ENCODE measurements around the gene SMARCD3.

The SMARCD3 gene

DNA sequence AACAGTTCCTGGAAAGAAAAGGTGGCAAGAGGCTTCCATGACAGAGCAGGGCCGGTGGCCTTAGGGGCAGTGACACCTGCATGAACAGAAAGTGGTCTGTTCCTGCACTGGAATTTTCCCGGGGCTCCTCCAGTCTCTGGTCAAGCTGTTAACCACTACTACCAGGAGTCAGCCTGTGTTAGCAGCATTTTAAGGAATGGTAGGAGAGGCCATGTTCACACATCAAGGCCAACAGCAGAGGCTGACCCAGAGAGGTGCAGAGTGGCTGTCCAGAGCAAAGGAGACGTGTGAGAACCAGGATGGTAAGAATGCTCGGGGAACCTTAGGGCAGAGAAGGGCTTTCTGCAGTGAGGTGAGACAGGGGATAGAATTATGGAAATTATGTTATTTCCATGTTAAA lies 46.7 kb downstream of the SMARCD3 start:
- Histone ChIP-seq H3K27ac (no peak overlapping the region), H3K4me1 (peaks cover 0 to 11% (median 4%) of the 10 kb centered on the region in 10 experiments; a peak in 14 of 20 replicates), H3K4me3 (no peak overlapping the region), H3K9me3 (replicated peaks in 1 of 11) (no peaks in the 10 kb centered on the region), H4K20me1 (peaks cover 0 to 8% (median 0%) of the 10 kb centered on the region in 11 experiments; a peak in 2 of 22 replicates), H3K36me3 (no peaks in the 10 kb centered on the region), H3K27me3 (peaks cover 8 to 50% (median 33%) of the 10 kb centered on the region in 11 experiments; a peak in 17 of 22 replicates), H3K9ac (no peak overlapping the region), H3K4me2 (no peak overlapping the region)
- no peak for TF ChIP-seq Cebpa-rat (IDR thresholded peaks at IDR 0.05)

DNA sequence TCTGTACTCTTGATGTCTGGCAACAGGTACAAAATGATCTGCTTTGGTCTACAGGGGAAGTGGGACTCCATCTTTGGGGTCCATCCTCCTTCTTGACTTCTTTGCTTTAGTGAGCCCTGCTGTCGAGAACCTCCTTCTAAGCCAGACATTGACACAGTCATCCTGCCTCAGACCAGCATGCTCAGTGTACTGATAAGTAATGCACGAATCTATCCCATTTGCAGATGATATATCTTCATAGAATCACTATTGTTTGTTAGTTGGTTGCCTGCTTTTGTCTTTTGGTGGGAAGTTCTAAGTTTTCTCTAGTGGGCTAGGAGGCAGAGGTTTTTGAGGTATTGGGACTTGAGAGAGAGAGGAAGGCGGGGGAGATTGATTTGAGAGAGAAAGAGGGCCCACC lies 47.1 kb downstream of the SMARCD3 start:
- Histone ChIP-seq H3K4me1 (peaks cover 0 to 7% (median under 1%) of the 10 kb centered on the region in 10 experiments; a peak in 5 of 20 replicates), H3K9ac (no peak overlapping the region), H3K27me3 (peaks cover 12 to 54% (median 37%) of the 10 kb centered on the region in 11 experiments; a peak in 19 of 22 replicates), H3K36me3 (no peaks in the 10 kb centered on the region), H4K20me1 (peaks cover 0 to 6% (median 0%) of the 10 kb centered on the region in 11 experiments; a peak in 2 of 22 replicates), H3K4me2 (no peak overlapping the region), H3K27ac (no peak overlapping the region), H3K9me3 (replicated peaks in 1 of 11) (no peaks in the 10 kb centered on the region), H3K4me3 (no peak overlapping the region)
- TF ChIP-seq Cebpa-rat (IDR thresholded peaks at IDR 0.05): no peak

- Histone ChIP-seq H3K36me3 (no peaks in the 10 kb centered on the region), H3K27ac (no peak overlapping the region), H4K20me1 (peaks cover 0 to 9% (median 0%) of the 10 kb centered on the region in 11 experiments; a peak in 4 of 22 replicates), H3K9me3 (replicated peaks in 1 of 11) (no peaks in the 10 kb centered on the region), H3K27me3 (peaks cover 25 to 66% (median 58%) of the 10 kb centered on the region in 11 experiments), H3K4me2 (no peak overlapping the region), H3K4me1 (peaks cover 0 to 9% (median 5%) of the 10 kb centered on the region in 10 experiments; a peak in 6 of 20 replicates), H3K9ac (no peak overlapping the region), H3K4me3 (no peak overlapping the region)
- no peak for TF ChIP-seq Cebpa-rat (IDR thresholded peaks at IDR 0.05)
Observed at GRCh38 chr7:151198945-151199848, 49.3 kb downstream of the SMARCD3 start.

DNA sequence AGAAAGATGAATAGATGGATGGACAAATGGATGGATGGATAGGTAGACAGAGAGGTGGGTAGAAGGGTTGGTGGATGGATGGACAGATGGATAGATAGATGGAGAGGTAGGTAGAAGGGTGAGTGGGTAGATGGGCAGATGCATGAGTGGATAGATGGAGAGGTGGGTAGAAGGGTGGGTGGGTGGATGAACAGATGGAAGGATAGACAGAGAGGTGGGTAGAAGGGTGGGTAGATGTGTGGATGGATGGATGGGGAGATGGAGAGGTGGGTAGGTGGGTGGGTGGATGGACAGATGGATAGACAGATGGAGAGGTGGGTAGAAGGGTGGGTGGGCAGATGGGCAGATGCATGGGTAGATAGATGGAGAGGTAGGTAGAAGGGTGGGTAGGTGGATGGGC lies 50.6 kb downstream of the SMARCD3 start:
- TF ChIP-seq Cebpa-rat (IDR thresholded peaks at IDR 0.05): no peak
- Histone ChIP-seq H3K27me3 (peaks cover 25 to 72% (median 58%) of the 10 kb centered on the region in 11 experiments), H3K9ac (no peak overlapping the region), H3K9me3 (replicated peaks in 1 of 11) (no peaks in the 10 kb centered on the region), H3K4me2 (no peak overlapping the region), H3K4me3 (no peak overlapping the region), H3K36me3 (no peaks in the 10 kb centered on the region), H4K20me1 (peaks cover 0 to 9% (median 0%) of the 10 kb centered on the region in 11 experiments; a peak in 4 of 22 replicates), H3K27ac (no peak overlapping the region), H3K4me1 (peaks cover 0 to 9% (median 5%) of the 10 kb centered on the region in 10 experiments; a peak in 6 of 20 replicates)

DNA sequence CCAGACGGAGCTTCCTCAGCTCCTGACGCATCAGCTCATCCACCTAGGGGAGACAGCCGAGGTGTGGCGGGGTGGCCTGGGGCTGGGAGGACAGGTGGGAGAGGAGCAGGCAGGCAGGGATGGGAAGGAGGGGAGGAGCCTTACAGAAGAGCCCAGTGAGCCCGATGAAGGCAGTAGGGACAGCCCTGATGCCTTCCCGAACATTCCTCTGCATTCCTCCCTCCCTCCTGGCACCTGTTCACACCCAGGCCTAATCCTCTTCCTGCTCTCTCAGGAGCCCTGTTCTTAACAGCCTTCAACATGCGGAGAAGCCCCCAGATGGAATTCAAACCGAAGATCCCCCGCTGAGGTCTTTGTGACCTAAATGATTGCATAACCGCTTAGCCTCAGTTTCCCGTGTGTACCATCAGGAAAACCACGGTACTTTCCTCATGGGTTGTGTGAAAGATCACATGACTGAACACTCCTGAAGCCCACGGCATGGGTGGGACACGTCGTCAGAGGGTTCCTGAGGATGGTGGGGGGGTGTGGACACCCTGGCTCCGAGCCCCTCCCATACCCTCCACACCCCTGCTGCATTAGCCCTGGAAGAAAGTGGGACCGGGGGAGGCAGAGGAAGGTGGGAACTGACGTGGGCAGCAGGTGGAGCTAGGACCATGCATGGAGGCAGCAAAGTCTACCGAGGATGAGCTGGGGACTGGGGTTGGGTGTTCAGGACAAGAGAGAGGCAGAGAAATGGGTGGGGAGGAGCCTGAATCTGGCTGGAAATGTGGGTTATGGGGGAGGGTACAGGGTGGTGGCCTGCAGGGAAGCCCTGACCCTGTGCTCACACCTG lies 52.7 kb downstream of the SMARCD3 start:
- Histone ChIP-seq H3K36me3 (no peaks in the 10 kb centered on the region), H3K9me3 (replicated peaks in 1 of 11) (no peaks in the 10 kb centered on the region), H4K20me1 (peaks cover 0 to 12% (median 0%) of the 10 kb centered on the region in 11 experiments; a peak in 7 of 22 replicates), H3K4me1 (peaks cover 0 to 9% (median 5%) of the 10 kb centered on the region in 10 experiments; a peak in 6 of 20 replicates), H3K9ac (no peak overlapping the region), H3K4me2 (peak overlapping the region in 5 of 11 experiments; percentile 10 to 44 (median 18); a peak in 7 of 22 replicates), H3K27me3 (peaks cover 25 to 79% (median 69%) of the 10 kb centered on the region in 11 experiments), H3K4me3 (no peak overlapping the region), H3K27ac (no peak overlapping the region)
- no peak for TF ChIP-seq Cebpa-rat (IDR thresholded peaks at IDR 0.05)

GRCh38 chr7:151194188-151194587 lies 54.3 kb downstream of the SMARCD3 start:
- no peak overlapping the region for H3K4me2 ChIP-seq
- no peaks in the 10 kb centered on the region for H3K36me3 ChIP-seq
- no peak overlapping the region for H3K9ac ChIP-seq
- no peak for TF ChIP-seq Cebpa-rat (IDR thresholded peaks at IDR 0.05)
- H3K4me1 ChIP-seq: peaks cover 0 to 15% (median 6%) of the 10 kb centered on the region in 10 experiments; a peak in 7 of 20 replicates
- H3K9me3 ChIP-seq (replicated peaks in 1 of 11): no peaks in the 10 kb centered on the region
- no peak overlapping the region for H3K27ac ChIP-seq
- peaks cover 25 to 95% (median 85%) of the 10 kb centered on the region in 11 experiments for H3K27me3 ChIP-seq
- H4K20me1 ChIP-seq: peaks cover 0 to 25% (median 6%) of the 10 kb centered on the region in 11 experiments; a peak in 8 of 22 replicates
- no peak overlapping the region for H3K4me3 ChIP-seq

DNA sequence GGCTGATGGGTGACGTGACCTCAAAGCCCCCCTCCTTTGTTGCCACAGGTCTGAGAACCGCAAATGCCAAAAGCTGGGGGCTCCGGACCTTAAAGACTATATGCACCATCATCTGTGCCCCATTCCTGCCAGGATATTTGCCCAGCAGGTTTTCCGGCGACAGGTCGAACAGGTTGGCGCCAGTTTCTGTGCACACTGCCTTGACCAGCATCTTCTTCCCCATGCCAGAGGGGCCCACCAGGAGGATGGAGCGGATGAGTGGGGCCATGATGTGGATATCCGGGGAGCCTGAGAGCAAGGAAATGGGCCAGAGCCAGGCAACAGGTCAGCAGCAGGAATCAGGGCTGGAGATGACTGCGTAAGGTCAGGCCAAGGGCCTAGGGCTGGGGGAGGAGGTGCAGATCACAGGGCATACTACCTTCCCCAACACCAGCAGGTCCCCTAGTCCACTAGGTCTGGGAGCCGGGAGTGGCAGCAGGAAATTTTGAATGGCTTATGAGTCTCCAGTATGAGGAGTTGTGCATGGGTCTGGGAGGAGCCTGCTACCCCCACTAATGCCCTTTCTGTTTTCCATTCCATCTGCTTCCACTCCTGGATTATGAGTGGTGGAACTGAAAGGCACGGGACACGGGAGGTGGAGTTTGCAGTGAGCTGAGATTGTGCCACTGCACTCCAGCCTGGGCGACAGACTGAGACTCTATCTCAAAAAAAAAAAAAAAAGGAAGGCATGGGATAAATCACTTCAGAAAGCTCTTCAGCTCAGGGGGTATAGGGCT lies 55.1 kb downstream of the SMARCD3 start:
- Histone ChIP-seq H3K4me1 (peaks cover under 1 to 21% (median 10%) of the 10 kb centered on the region in 10 experiments; a peak in 19 of 20 replicates), H3K4me2 (no peak overlapping the region), H3K36me3 (no peaks in the 10 kb centered on the region), H4K20me1 (peaks cover 0 to 25% (median 6%) of the 10 kb centered on the region in 11 experiments; a peak in 9 of 22 replicates), H3K4me3 (no peak overlapping the region), H3K27ac (no peak overlapping the region), H3K9me3 (replicated peaks in 1 of 11) (no peaks in the 10 kb centered on the region), H3K9ac (no peak overlapping the region), H3K27me3 (peaks cover 32 to 98% (median 88%) of the 10 kb centered on the region in 11 experiments)
- TF ChIP-seq Cebpa-rat (IDR thresholded peaks at IDR 0.05): no peak

GRCh38 chr7:151192002-151192539 lies 56.4 kb downstream of the SMARCD3 start:
- Histone ChIP-seq H3K4me3 (no peak overlapping the region), H3K36me3 (no peaks in the 10 kb centered on the region), H4K20me1 (peaks cover 0 to 38% (median 6%) of the 10 kb centered on the region in 11 experiments; a peak in 13 of 22 replicates), H3K4me1 (peaks cover 8 to 34% (median 23%) of the 10 kb centered on the region in 10 experiments), H3K9ac (no peak overlapping the region), H3K4me2 (no peak overlapping the region), H3K27ac (no peak overlapping the region), H3K27me3 (peaks cover 44 to 99% (median 88%) of the 10 kb centered on the region in 11 experiments), H3K9me3 (replicated peaks in 1 of 11) (no peaks in the 10 kb centered on the region)
- TF ChIP-seq Cebpa-rat (IDR thresholded peaks at IDR 0.05): no peak
